HG03097 (cell line): Measurements from ENCODE around the gene ATM.

Source experiments
- ATAC-seq: cut with Tn5 transposase; IDR thresholded peaks from one replicate; pipeline ENCODE4 v1.9.1; 2021; ENCODE audit not compliant: unreplicated experiment, low FRiP score

ATM gene

GRCh38 chr11:108218912-108219783 lies 3.7 kb upstream of the ATM start:
- ATAC-seq = no peak

DNA sequence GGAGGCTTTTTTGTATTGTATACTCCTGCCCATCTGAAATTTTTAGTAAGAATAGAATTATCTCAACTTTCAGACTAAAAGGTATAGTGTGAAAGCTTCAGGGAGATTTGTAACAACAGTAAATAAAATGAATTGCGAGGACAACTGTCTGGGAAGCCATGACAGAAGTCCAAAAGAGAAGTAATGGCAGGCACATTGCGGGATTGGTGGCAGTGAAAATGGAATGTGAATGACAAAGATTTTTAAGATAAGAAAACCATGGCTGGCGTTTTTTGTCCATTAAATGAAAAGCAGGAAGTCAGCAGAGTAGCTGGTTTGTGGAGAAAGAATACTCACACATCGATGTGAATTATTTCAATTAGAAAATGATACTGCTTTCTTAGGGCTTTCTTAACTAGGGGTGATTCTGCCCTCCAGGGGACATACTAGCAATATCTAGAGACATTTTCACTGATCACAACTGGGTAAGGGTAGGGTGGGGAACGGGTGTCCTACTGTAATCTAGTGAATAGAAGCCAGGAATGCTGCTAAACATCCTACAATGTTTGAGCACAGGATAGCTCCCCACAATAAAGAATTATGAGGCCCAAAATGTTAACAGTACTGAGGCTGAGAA lies 2.0 kb upstream of the ATM start:
- no peak for ATAC-seq

- ATAC-seq = no peak
Measured at GRCh38 chr11:108221371-108221770, 1.5 kb upstream of the ATM start.

DNA sequence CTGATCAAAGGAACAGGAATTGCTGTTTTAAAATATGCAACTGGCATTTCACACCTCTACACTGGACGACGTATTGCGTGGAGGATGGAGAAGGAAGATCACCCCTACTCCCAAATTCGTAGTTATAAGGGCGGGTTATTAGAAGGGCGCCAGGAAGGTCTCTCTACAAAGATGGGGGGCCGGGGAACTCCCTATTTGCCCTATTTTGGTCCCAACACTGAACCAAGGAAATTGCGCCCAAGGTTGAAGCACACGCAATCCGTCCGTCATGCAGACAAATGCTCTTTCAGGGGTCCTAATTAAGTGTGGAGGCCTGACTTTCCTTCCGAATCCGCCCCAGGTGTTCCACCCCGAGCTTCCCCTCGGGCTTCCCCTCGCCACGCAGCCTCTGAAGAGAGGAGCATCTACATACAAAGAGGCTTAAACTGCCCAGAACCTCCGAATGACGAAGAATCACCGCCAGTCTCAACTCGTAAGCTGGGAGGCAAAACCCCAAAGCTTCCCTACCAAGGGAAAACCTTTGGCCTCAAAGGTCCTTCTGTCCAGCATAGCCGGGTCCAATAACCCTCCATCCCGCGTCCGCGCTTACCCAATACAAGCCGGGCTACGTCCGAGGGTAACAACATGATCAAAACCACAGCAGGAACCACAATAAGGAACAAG lies 825 bp upstream of the ATM start:
- ATAC-seq = peak; percentile 0

DNA sequence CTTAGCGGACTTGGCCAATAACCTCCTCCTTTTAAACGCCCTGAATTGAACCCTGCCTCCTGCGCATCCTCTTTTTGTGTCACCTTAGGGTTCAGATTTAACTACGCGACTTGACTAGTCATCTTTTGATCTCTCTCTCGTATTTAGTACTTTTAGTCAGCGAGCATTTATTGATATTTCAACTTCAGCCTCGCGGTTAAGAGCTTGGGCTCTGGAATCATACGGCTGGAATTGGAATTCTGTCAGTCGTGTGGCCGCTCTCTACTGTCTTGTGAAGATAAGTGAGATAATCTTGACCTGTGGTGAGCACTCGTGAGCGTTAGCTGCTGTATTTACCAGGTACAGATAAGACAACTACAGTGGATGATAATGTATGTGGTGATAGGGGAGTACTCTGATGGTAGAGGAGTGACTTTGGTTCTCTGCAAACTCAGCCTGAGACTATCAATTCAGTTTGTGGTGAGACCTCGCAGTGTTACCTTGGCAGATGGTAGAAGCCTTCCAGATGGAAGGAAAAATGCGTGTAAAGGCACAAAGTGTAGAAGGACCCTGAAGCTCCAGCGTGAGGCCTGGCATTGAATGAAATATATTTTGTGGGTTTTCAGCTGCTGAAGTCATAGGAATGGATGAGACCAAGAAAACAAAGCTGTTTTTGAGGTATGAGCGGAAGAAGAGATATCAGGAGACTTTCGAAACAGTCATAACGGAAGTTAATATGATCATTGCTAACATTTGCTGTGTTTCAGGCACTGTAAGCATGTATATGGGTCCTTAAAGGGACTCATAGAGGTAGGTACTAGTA lies 682 bp downstream of the ATM start:
- ATAC-seq = peak; percentile 25

- ATAC-seq = no peak
Measured at GRCh38 chr11:108224366-108224765, 1.5 kb downstream of the ATM start.

GRCh38 chr11:108224911-108225786 lies 2.3 kb downstream of the ATM start:
- no peak for ATAC-seq

GRCh38 chr11:108226036-108226435 lies 3.2 kb downstream of the ATM start:
- ATAC-seq = no peak

DNA sequence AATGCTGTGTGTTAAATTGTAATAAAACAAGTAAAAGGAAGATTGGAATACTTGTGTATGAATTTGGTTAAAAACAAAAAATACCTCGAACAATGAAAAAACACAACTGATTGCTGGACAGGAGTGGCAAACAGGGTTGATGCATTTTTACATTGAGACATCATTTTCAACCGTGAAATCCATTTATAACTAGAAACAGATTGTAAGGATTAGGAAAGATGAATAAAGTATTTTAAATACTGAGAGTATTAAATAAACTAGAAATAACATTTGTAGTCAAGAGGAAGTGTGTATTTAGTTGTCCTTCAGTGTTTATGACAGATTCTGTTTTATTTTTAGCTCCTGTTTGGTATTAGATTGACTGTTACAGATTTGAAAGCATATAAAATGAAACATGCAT lies 5.4 kb downstream of the ATM start:
- ATAC-seq = no peak

GRCh38 chr11:108233277-108233945 lies 10.5 kb downstream of the ATM start:
- ATAC-seq = no peak

DNA sequence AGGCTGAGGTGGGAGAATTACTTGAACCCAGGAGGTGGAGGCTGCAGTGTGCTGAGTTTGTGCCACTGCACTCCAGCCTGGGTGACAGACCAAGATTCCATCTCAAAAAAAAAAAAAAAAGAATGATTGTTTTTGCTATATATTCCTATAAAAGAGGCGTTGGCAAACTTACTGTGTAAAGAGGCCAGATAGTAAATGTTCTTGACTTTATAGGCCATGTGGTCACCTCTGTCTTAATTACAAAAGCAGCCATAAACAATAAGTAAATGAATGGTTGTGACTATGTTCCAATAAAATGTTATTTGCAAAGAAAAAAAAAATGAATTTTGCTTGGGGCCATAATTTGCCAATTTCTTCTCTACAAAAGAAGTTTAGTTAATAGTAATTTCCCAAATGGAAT lies 12.3 kb downstream of the ATM start:
- ATAC-seq = no peak

- ATAC-seq = no peak
Measured at GRCh38 chr11:108235633-108236032, 12.8 kb downstream of the ATM start.

GRCh38 chr11:108237058-108237481 lies 14.2 kb downstream of the ATM start:
- peak; percentile 55 for ATAC-seq

DNA sequence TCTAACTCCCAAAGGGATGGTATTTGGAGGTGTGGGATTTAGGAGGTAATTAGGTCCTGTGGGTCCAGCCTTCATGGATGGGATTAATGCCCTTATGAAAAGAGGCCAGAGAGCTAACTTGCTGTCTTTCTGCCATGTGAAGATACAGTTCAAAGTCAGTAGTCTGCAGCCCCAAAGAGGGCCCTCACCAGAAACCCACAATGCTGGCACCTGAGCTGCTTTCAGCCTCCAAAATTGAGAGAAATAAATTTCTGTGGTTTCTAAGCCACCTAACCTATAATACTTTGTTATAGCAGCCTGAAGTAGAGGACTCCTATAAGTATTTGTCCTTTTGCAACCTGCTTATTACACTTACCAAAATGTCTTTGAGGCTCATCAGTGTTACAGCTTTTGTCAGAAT lies 16.2 kb downstream of the ATM start:
- ATAC-seq = no peak

DNA sequence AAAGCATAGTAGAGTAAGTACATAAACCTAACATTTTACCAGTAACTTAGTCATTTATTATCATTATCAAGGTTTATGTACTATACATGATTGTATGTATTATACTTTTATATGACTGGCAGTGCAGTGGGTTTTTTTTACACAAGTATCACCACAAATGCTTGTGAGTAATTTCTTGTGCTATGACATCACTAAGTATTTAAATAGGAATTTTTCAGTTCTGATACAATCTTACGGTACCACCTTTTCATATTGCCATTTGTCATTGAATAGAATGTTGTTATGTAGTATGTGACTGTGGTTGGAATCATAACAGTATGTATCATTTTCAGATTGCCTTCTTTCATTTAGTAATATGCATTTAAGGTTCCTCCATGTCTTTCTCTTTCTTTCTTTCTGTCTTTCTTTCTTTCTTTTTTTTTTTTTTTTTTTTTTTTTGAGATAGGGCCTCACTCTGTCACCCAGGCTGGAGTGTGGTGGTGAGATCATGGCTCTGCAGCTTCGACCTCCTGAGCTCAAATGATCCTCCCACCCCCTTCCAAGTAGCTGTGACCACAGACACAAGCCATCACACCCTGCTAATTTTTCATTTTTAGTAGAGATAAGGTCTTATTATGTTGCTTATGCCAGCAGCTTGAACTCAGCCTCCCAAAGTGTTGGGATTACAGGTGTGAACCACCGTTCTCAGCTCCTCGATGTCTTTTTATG lies 18.6 kb downstream of the ATM start:
- ATAC-seq = no peak

- no peak for ATAC-seq
Measured at GRCh38 chr11:108242422-108242821, 19.6 kb downstream of the ATM start.

- no peak for ATAC-seq
Measured at GRCh38 chr11:108246308-108246707, 23.4 kb downstream of the ATM start.

GRCh38 chr11:108246885-108247284 lies 24.0 kb downstream of the ATM start:
- no peak for ATAC-seq

GRCh38 chr11:108253176-108253575 lies 30.3 kb downstream of the ATM start:
- no peak for ATAC-seq
